ENCODE data around the gene ARFGEF3.
A peak's percentile ranks its signal among the peaks of the same experiment; 100 is the strongest.

ARFGEF3 gene

GRCh38 chr6:138176652-138177232, 15.0 kb downstream of the ARFGEF3 start (continued):
- TF ChIP-seq ZNF280D (tag by site-specific recombination; IDR thresholded peaks at IDR 0.05), result 0 out of 2 replicates have a peak, but pooled peaks have one; percentile 21
- no peak for TF ChIP-seq ZNF624 (tag by site-specific recombination; IDR thresholded peaks at IDR 0.05)
- peak; percentile 89 for TF ChIP-seq ZNF518A (tag by site-specific recombination; conservative IDR thresholded peaks at IDR 0.05; ENCODE audit: low read depth)
- TF ChIP-seq ZNF184 (tag by site-specific recombination; IDR thresholded peaks at IDR 0.05), result peak; percentile 63; the same call in 1 of the 2 replicates
- TF ChIP-seq ZNF664 (tag by site-specific recombination; IDR thresholded peaks at IDR 0.05), result peak; percentile 52; the same call in 1 of the 2 replicates
- 0 out of 2 replicates have a peak, but pooled peaks have one; percentile 32 for TF ChIP-seq ZBTB21 (tag by site-specific recombination; IDR thresholded peaks at IDR 0.05)
- peak; percentile 50; the same call in 1 of the 2 replicates for TF ChIP-seq ZNF404 (tag by site-specific recombination; IDR thresholded peaks at IDR 0.05)
- TF ChIP-seq ZNF398 (tag by site-specific recombination; IDR thresholded peaks at IDR 0.05), result no peak
- peak; percentile 68 for TF ChIP-seq ZNF558 (tag by site-specific recombination; IDR thresholded peaks at IDR 0.05)
- 0 out of 2 replicates have a peak, but pooled peaks have one; percentile 24 for TF ChIP-seq ZNF704 (tag by site-specific recombination; IDR thresholded peaks at IDR 0.05)
- peak; percentile 70; the same call in 1 of the 2 replicates for TF ChIP-seq TRIM28 (IDR thresholded peaks at IDR 0.05; ENCODE audit: borderline replicate concordance, low read length)
- peak; percentile 81 for TF ChIP-seq ZNF623 (tag by site-specific recombination; IDR thresholded peaks at IDR 0.05)
- peak; percentile 26; the same call in 1 of the 2 replicates for TF ChIP-seq ZNF341 (tag by site-specific recombination; IDR thresholded peaks at IDR 0.05; ENCODE audit: low read depth)
- TF ChIP-seq ZNF626 (tag by site-specific recombination; IDR thresholded peaks at IDR 0.05), result peak; percentile 71; the same call in 1 of the 2 replicates
- TF ChIP-seq ZNF354C (tag by site-specific recombination; IDR thresholded peaks at IDR 0.05; ENCODE audit: borderline replicate concordance, low read depth), result peak; percentile 46; the same call in 1 of the 2 replicates
- peak; percentile 59; the same call in 1 of the 2 replicates for TF ChIP-seq ZNF639 (tag by site-specific recombination; IDR thresholded peaks at IDR 0.05)
- TF ChIP-seq SETDB1 (IDR thresholded peaks at IDR 0.05; ENCODE audit: insufficient read length, low read length), result peak; percentile 96
- peak; percentile 81 for TF ChIP-seq ZNF266 (tag by site-specific recombination; IDR thresholded peaks at IDR 0.05; ENCODE audit: low read depth)
- peak; percentile 91; the same call in 1 of the 2 replicates for TF ChIP-seq ZNF292 (tag by site-specific recombination; IDR thresholded peaks at IDR 0.05; ENCODE audit: borderline replicate concordance, low read depth)
- peak; percentile 80 for TF ChIP-seq ZBTB8A (tag by site-specific recombination; IDR thresholded peaks at IDR 0.05)
- peak; percentile 88 for TF ChIP-seq ZNF510 (tag by site-specific recombination; IDR thresholded peaks at IDR 0.05; ENCODE audit: insufficient replicate concordance)
- peak; percentile 96 for TF ChIP-seq ZNF394 (tag by site-specific recombination; IDR thresholded peaks at IDR 0.05; ENCODE audit: borderline replicate concordance)
- TF ChIP-seq ZNF529 (tag by site-specific recombination; IDR thresholded peaks at IDR 0.05; ENCODE audit: insufficient replicate concordance), result peak; percentile 82
- no peak for TF ChIP-seq ZSCAN23 (tag by site-specific recombination; IDR thresholded peaks at IDR 0.05)
- peak; percentile 53; the same call in 1 of the 2 replicates for TF ChIP-seq ZNF549 (tag by site-specific recombination; IDR thresholded peaks at IDR 0.05)
- peak; percentile 70; the same call in 1 of the 2 replicates for TF ChIP-seq ZNF138 (tag by site-specific recombination; IDR thresholded peaks at IDR 0.05; ENCODE audit: borderline replicate concordance)
